H7 (cell line): ENCODE measurements around the gene USP1. TPM values are rescaled to one million over a fixed set of nuclear protein-coding genes. Genes with fewer than 3 reads are reported as not detected.

ENCODE experiments used
- DNase-seq: peaks from one replicate; pipeline ENCODE4 v3.0.0; 2012
- H3K27me3 ChIP-seq: 2 replicates; pipeline ENCODE4 v1.6.0; 2011; ENCODE audit warnings: mild to moderate bottlenecking, low read length; ENCODE audit not compliant: control insufficient read depth, insufficient read depth
- H3K36me3 ChIP-seq: replicated peaks from 2 replicates; pipeline ENCODE4 v1.5.1; 2011; ENCODE audit warnings: low read length; ENCODE audit not compliant: control insufficient read depth, insufficient read depth
- H3K4me3 ChIP-seq: 2 replicates; pipeline ENCODE4 v1.5.1; 2011; ENCODE audit warnings: low read depth, mild to moderate bottlenecking, control low read depth, low read length, moderate library complexity; ENCODE audit not compliant: insufficient read depth
- total RNA-seq: library from RNA; depleted of rRNA; stranded (reverse); fragments of >200 nt; shearing (Covaris generic); gene quantifications from 2 replicates; pipeline ENCODE4 v1.2.3, GENCODE V29; 2014; rRNA removed

Gene USP1
- total RNA-seq, 1 experiment from 2014 or later: 58.1 TPM

- no peaks in the 10 kb centered on the region for H3K27me3 ChIP-seq
- H3K36me3 ChIP-seq: no peaks in the 10 kb centered on the region; the same call in 1 of the 2 replicates
- peak; percentile 45 for DNase-seq
- H3K4me3 ChIP-seq: no peak overlapping the region
Observed at GRCh38 chr1:62487956-62488355, 51.1 kb downstream of the USP1 start.

GRCh38 chr1:62492521-62492920 is 55.7 kb downstream of the USP1 start:
- H3K27me3 ChIP-seq: no peaks in the 10 kb centered on the region
- no peak overlapping the region for H3K4me3 ChIP-seq
- DNase-seq: no peak
- H3K36me3 ChIP-seq: no peaks in the 10 kb centered on the region; the same call in 1 of the 2 replicates

- Histone ChIP-seq H3K27me3 (no peaks in the 10 kb centered on the region), H3K4me3 (no peak overlapping the region), H3K36me3 (no peaks in the 10 kb centered on the region; the same call in 1 of the 2 replicates)
- no peak for DNase-seq
Observed at GRCh38 chr1:62493656-62494055, 56.8 kb downstream of the USP1 start.

- DNase-seq: no peak
- no peaks in the 10 kb centered on the region for H3K27me3 ChIP-seq
- no peak overlapping the region for H3K4me3 ChIP-seq
- H3K36me3 ChIP-seq: no peaks in the 10 kb centered on the region; the same call in 1 of the 2 replicates
Observed at GRCh38 chr1:62494137-62494536, 57.3 kb downstream of the USP1 start.

GRCh38 chr1:62500210-62500609 is 63.4 kb downstream of the USP1 start:
- Histone ChIP-seq H3K36me3 (no peaks in the 10 kb centered on the region), H3K27me3 (no peaks in the 10 kb centered on the region), H3K4me3 (no peak overlapping the region)
- DNase-seq: no peak

Other genes starting within 250 kb of the USP1 start
- 103 and 168 TPM in 2 replicates for gene L1TD1, start 242.2 kb upstream of the USP1 start, total RNA-seq
- 0.33 and 0.80 TPM in 2 replicates for gene KANK4, start 117.6 kb upstream of the USP1 start, total RNA-seq
- 0.04 TPM in 1 of 2 replicates, not detected in the other for gene ANGPTL3, start 160.5 kb downstream of the USP1 start, total RNA-seq